C4-2B (cell line): ENCODE data around the gene SLC25A44.

ENCODE experiments used
- H3K27ac ChIP-seq: fragments of 450-650 bp; 2 replicates; pipeline ENCODE4 v1.5.1; 2017
- ZFX ChIP-seq: fragments of 450-650 bp; IDR thresholded peaks from 2 replicates; pipeline ENCODE4 v1.6.1; 2017
- TF ChIP-seq, protein P1 (sequence below): fragments of 450-650 bp; conservative IDR thresholded peaks from 2 replicates; pipeline ENCODE4 v1.5.1; 2017; ENCODE audit warnings: mild to moderate bottlenecking

The SLC25A44 gene

DNA sequence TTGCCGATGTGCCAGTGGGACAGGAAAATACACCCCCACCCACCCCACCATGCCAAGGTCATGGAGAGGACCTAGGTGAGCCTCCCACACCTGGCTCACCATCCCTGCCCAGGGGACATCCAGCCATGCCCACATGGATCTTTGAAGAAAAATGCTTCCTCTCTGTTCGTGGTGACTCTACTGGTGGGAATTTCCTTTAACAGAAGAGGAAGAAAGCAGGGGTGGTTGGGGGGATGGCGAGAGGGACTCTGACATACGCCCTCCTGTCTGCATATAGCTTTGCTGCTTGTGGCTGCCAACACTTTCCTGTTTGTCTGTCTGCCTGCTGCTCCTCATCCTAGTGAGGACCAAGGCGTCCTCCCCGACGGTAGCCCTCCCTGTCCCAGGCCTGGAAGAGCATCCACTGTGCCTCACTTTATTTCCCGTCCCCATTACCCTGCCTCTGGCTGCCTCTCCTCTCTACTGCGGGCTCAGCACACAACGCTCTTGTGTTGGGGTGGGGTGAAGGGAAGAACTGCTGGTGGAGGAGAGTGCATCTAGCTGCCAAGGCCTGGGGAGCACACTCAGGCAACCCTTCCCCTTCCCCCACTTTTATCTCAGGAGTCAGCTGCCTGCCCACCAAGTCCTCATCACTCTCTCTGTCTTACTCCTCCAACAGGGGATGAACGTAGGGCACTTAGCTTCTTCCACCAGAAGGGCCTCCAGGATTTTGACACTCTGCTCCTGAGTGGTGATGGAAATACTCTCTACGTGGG, 38.0 kb upstream of the SLC25A44 start:
- H3K27ac ChIP-seq = no peak overlapping the region
- TF ChIP-seq ZFX = no peak
- TF ChIP-seq, protein P1, sequence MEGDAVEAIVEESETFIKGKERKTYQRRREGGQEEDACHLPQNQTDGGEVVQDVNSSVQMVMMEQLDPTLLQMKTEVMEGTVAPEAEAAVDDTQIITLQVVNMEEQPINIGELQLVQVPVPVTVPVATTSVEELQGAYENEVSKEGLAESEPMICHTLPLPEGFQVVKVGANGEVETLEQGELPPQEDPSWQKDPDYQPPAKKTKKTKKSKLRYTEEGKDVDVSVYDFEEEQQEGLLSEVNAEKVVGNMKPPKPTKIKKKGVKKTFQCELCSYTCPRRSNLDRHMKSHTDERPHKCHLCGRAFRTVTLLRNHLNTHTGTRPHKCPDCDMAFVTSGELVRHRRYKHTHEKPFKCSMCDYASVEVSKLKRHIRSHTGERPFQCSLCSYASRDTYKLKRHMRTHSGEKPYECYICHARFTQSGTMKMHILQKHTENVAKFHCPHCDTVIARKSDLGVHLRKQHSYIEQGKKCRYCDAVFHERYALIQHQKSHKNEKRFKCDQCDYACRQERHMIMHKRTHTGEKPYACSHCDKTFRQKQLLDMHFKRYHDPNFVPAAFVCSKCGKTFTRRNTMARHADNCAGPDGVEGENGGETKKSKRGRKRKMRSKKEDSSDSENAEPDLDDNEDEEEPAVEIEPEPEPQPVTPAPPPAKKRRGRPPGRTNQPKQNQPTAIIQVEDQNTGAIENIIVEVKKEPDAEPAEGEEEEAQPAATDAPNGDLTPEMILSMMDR = no peak

DNA sequence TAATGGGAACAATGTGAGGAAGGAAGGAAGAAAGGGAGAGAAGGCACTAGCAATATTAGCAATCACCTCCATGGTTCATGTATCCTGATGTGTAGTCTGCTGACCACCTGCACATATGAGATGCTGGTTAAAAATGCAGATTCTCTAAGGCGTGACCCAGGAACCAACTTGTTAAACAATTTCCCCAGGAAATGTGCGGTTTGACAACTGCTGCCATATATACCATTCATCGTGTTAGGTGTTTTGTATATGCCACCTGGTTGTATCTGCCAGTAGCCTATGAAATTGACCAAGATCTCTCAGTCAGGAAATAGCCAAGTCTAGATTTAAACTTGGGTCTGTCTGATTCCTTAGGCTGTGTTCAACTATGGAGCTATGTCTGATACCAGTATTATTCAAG, 36.4 kb upstream of the SLC25A44 start:
- no peak overlapping the region for H3K27ac ChIP-seq
- no peak for TF ChIP-seq ZFX
- TF ChIP-seq, protein P1 = no peak

DNA sequence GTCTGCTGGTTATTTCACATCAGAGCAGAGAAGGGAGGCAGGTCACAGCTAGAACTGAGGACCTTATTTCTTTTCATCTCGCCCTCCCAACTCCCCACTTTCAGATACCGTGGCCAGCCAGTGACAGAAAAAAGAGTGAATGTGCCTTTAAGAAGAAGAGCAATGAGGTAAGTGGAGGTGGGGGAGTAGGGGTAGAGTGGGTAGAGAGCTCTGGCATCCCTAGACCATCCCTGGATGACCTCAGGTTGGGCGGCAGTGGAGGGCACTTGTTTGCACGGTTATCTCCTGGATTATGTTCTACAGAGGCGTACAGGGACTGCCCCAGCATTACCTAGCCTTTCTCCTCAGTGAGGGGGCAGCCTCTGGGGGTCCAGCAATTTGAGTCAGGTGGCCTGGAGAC, 35.9 kb upstream of the SLC25A44 start:
- TF ChIP-seq, protein P1 = no peak
- TF ChIP-seq ZFX = no peak
- no peak overlapping the region for H3K27ac ChIP-seq

DNA sequence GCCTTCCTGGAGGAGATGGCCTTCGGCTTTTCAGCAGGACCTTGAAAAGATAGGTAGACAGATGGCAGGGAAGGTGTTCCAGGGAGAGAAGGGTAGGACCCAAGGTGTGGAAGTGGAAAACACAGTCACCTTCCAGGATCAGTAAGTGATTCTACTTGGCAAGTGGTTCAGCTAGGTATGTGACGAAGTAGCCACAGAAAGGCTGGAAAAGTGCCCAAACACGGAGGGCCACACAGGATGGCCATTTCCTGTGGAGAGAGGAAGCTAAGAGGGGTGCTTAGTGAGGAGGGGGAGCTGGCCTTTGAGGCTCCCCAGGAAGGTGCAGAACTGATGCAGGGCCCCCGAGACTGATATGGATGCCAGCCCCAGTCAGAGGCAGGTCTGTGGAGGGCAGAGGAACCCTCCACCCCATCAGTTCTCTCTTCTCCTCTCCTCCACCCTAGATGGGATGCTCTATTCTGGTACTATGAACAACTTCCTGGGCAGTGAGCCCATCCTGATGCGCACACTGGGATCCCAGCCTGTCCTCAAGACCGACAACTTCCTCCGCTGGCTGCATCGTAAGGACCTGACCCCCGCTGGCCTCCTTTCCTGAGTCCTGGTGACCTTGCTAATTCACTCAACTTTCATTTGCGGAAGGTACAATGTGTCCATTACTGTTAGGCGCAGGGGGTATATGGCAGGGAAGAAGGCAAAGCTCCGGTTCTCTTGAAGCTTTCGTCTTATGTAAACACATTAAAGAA, 33.7 kb upstream of the SLC25A44 start:
- TF ChIP-seq, protein P1 = no peak
- no peak for TF ChIP-seq ZFX
- no peak overlapping the region for H3K27ac ChIP-seq

DNA sequence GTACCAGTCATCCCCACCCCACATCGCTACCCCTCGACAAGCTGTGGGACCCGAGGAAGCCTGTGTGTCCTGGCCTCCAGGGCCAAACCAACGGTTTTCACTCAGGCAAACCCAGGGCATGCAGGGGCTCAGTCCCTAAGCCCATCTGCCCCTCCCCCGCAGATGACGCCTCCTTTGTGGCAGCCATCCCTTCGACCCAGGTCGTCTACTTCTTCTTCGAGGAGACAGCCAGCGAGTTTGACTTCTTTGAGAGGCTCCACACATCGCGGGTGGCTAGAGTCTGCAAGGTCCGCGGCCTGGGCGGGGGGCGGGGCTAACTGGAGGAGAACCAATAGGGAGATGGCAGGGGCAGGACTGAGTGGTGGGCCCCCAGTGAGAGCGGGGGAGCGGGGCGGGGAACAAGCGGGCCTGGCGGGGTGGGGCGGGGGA, 33.1 kb upstream of the SLC25A44 start:
- TF ChIP-seq, protein P1 = no peak
- TF ChIP-seq ZFX = no peak
- H3K27ac ChIP-seq = no peak overlapping the region

DNA sequence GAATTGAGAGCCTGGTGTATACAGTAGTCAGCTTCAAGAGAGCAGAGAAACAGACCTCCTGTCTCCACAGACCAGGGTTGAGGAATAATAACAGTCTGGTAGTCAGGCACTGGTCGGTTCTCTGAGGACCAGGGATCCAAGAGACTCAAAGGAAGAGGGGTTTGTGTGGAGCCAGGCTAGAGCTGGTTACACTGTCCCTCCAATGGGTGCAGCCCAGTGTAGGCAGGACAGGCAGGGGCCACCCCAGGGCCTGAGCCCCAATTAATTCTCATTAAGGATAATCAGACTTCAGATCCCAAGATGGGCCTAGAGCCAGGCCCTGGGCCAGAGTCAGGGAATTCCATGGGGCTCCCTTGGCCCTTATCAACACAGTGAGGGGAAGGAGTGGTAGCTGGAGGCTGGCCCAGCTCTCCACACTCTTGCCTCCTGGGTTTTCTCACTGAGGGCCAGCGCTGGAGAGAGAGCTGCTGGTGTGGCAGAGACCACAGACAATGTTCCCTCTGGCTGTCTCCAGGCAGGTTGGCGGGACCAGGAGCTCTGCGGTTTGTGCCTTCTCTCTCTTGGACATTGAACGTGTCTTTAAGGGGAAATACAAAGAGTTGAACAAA, 31.4 kb upstream of the SLC25A44 start:
- H3K27ac ChIP-seq = no peak overlapping the region
- TF ChIP-seq, protein P1 = no peak
- TF ChIP-seq ZFX = no peak

DNA sequence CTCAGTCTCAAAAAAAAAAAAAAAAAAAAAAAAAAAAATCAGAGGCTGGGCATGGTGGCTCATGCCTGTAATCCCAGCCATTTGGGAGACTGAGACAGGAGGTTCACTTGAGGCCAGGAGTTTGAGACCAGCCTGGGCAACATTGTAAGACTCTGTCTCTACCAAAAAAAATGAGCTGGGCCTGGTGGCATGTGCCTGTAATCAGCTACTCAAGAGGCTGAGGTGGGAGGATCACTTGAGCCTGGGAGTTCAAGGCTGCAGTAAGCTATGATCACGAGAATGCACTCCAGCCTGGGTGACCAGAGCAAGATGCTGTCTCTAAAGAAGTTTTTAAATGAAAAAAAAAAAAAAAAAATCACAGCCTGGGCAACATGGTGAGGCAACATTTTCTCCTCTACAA, 30.2 kb upstream of the SLC25A44 start:
- TF ChIP-seq ZFX = no peak
- TF ChIP-seq, protein P1 = no peak

More for the DNA sequence above, 30.2 kb upstream of the SLC25A44 start:
- H3K27ac ChIP-seq = no peak overlapping the region
